K562 (cell line): ENCODE results near the gene NUP210. TPM values are rescaled to one million over a fixed set of nuclear protein-coding genes. Genes with fewer than 3 reads are reported as not detected.

ENCODE experiments used
- CEBPB ChIP-seq: fragments of 450-650 bp; IDR thresholded peaks from 2 replicates; pipeline ENCODE4 v1.6.1; 2016; ENCODE audit warnings: missing genetic modification characterization, missing compliant biosample characterization
- HNRNPLL ChIP-seq: fragments of 200-400 bp; formaldehyde crosslinking; IDR thresholded peaks from 2 replicates; pipeline ENCODE4 v1.6.1; 2017; ENCODE audit warnings: low read length, low read depth, mild to moderate bottlenecking; ENCODE audit not compliant: poor library complexity, severe bottlenecking
- MEIS2 ChIP-seq: fragments of 450-650 bp; IDR thresholded peaks from 2 replicates; pipeline ENCODE4 v1.6.1; 2014; ENCODE audit warnings: mild to moderate bottlenecking; ENCODE audit not compliant: partially characterized antibody
- NBN ChIP-seq: fragments of 450-650 bp; IDR thresholded peaks from 2 replicates; pipeline ENCODE4 v1.6.1; 2016; ENCODE audit warnings: low read depth, mild to moderate bottlenecking
- NCOA4 ChIP-seq: fragments of 450-650 bp; IDR thresholded peaks from 2 replicates; pipeline ENCODE4 v1.6.1; 2018; ENCODE audit warnings: mild to moderate bottlenecking; ENCODE audit not compliant: partially characterized antibody
- NFYB ChIP-seq: IDR thresholded peaks from 2 replicates; pipeline ENCODE4 v1.6.1; 2011; ENCODE audit warnings: mild to moderate bottlenecking, moderate library complexity; ENCODE audit not compliant: insufficient read length; ENCODE audit errors: extremely low read depth
- POLR2H ChIP-seq: IDR thresholded peaks from 2 replicates; pipeline ENCODE4 v1.6.1; 2016; ENCODE audit warnings: missing genetic modification characterization, low read depth, mild to moderate bottlenecking, control low read depth, missing compliant biosample characterization, moderate library complexity
- SNRNP70 ChIP-seq: fragments of 200-400 bp; formaldehyde crosslinking; optimal IDR thresholded peaks from 2 replicates; pipeline ENCODE3; 2017; ENCODE audit warnings: low read depth, low read length
- TGIF2 ChIP-seq: sonication (generic); formaldehyde crosslinking; IDR thresholded peaks from 2 replicates; pipeline ENCODE4 v1.8.1; 2022; ENCODE audit warnings: mild to moderate bottlenecking, missing genetic modification reagents, moderate library complexity
- TSC22D4 ChIP-seq: fragments of 450-650 bp; IDR thresholded peaks from 2 replicates; pipeline ENCODE4 v1.6.1; 2016; ENCODE audit warnings: missing genetic modification characterization, missing biosample characterization, control low read depth
- ZNF217 ChIP-seq: sonication (generic); formaldehyde crosslinking; IDR thresholded peaks from 2 replicates; pipeline ENCODE4 v1.8.0; 2022; ENCODE audit warnings: mild to moderate bottlenecking, missing genetic modification reagents
- ZNF583 ChIP-seq: fragments of 250-450 bp; sonication (Bioruptor Pico); IDR thresholded peaks from 2 replicates; pipeline ENCODE4 v1.4.0; 2020
- ZSCAN29 ChIP-seq: fragments of 450-650 bp; IDR thresholded peaks from 2 replicates; pipeline ENCODE4 v1.6.1; 2017
- polyA plus RNA-seq, 8 experiments: library from polyadenylated mRNA; depleted of rRNA in 4 of 8; stranded (reverse) in 5 of 8; unstranded in 3 of 8; fragments of >200 nt; fragmentation: Nextera tagmentation in 2 of 8; fragmentation: Illumina TruSeq in 1 of 8; extraction: Ambion mirVana in 2 of 8; extraction: Trizol in 1 of 8; gene quantifications; 2 replicates each; pipeline versions ENCODE4 v1.2.1 to v1.2.3, GENCODE V29; 2011 to 2014; ENCODE audit warnings: inconsistent platforms in 1 of 8, missing spikeins in 1 of 8
- total RNA-seq, 7 experiments: library from RNA; depleted of rRNA in 6 of 7; stranded (reverse); fragments of >200 nt in 6 of 7; fragmentation: Illumina TruSeq in 2 of 7; extraction: Trizol in 2 of 7; gene quantifications; 2 replicates each; pipeline versions ENCODE4 v1.2.1 to v1.2.3, GENCODE V29; 2011 to 2021; ENCODE audit warnings: low replicate concordance in 1 of 7
- TF ChIP-seq, protein P1 (sequence below): fragments of 450-650 bp; formaldehyde crosslinking; IDR thresholded peaks from 2 replicates; pipeline ENCODE4 v1.4.0; 2020; ENCODE audit warnings: mild to moderate bottlenecking, moderate library complexity
- TF ChIP-seq, protein P2 (sequence below): fragments of 450-650 bp; formaldehyde crosslinking; IDR thresholded peaks from 2 replicates; pipeline ENCODE4 v1.4.0; 2020; ENCODE audit warnings: mild to moderate bottlenecking, moderate library complexity
- TF ChIP-seq, protein P3 (sequence below): fragments of 250-450 bp; sonication (Bioruptor Pico); IDR thresholded peaks from 2 replicates; pipeline ENCODE4 v1.8.0; 2021; ENCODE audit warnings: moderate library complexity, mild to moderate bottlenecking, inconsistent platforms
- TF ChIP-seq, protein P4 (sequence below): sonication (generic); formaldehyde crosslinking; IDR thresholded peaks from 2 replicates; pipeline ENCODE4 v1.5.0; 2020; ENCODE audit warnings: missing genetic modification reagents
- TF ChIP-seq, protein P5 (sequence below): fragments of 450-650 bp; IDR thresholded peaks from 2 replicates; pipeline ENCODE4 v1.6.1; 2016; ENCODE audit warnings: borderline replicate concordance
- TF ChIP-seq, protein P6 (sequence below): IDR thresholded peaks from 2 replicates; pipeline ENCODE4 v1.6.1; 2011; ENCODE audit warnings: borderline replicate concordance, low read depth, mild to moderate bottlenecking, moderate library complexity, low read length; ENCODE audit not compliant: insufficient read depth, poor library complexity, severe bottlenecking

NUP210 gene
- total and polyA plus RNA-seq, 9 of the 15 experiments (the other 6 are each of a cell fraction or from before 2014, with no cell fraction given) = 1.2 to 138 (median 44.0) TPM

DNA sequence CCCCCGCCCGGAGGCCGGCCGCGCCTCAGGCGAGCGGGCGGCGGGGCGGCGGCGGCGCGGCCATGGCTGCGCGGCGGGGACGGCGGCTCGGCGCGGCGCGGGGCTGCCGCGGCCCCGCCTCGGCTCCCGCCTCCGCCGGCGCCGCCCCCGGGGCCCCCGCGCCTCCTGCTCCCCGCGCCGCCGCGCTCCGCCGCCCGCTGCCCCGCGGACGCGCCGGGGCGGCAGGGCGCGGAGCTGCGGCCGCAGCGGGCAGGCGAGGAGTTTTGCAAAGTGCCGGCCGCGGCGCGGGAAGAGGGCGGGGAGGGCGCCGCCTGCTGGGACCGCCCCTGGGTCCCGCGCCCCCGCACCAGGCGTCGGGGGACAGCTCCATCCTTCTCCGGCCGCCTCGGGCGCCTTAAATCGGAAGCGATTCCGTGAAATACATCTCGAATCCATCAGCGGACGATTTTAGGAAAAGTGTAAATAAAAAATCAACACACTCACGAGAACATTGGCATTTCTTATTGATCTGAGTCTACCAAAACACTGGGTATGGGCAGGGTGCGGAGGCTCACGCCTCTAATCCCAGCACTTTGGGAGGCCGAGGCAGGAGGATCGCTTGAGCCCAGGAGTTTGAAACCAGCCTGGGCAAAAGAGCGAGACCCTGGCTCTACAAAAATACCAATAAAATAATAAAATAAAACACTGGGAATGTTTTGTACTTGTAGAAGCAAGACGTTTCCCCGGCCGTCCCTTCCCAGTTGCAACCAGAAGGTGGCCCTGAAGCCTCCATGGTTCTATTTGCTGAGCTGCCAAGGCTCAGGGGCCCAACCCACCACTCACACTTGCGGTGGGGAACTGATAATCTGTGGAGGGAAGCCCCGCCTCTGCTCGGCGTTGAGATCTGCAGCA is 136.9 kb downstream of the NUP210 start (continued):
- TF ChIP-seq, protein P1, sequence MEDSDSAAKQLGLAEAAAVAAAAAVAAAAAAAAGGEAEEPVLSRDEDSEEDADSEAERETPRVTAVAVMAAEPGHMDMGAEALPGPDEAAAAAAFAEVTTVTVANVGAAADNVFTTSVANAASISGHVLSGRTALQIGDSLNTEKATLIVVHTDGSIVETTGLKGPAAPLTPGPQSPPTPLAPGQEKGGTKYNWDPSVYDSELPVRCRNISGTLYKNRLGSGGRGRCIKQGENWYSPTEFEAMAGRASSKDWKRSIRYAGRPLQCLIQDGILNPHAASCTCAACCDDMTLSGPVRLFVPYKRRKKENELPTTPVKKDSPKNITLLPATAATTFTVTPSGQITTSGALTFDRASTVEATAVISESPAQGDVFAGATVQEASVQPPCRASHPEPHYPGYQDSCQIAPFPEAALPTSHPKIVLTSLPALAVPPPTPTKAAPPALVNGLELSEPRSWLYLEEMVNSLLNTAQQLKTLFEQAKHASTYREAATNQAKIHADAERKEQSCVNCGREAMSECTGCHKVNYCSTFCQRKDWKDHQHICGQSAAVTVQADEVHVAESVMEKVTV = 0 out of 2 replicates have a peak, but pooled peaks have one; percentile 7
- TF ChIP-seq MEIS2 (no peak), SNRNP70 (no peak), NBN (0 out of 2 replicates have a peak, but pooled peaks have one; percentile 40), ZNF217 (CRISPR knock-in tag) (no peak), ZNF583 (no peak), CEBPB (tag) (no peak), TSC22D4 (tag) (no peak), NFYB (no peak), POLR2H (no peak), NCOA4 (no peak), TGIF2 (CRISPR knock-in tag) (no peak), ZSCAN29 (no peak), HNRNPLL (no peak)
- TF ChIP-seq, protein P2, sequence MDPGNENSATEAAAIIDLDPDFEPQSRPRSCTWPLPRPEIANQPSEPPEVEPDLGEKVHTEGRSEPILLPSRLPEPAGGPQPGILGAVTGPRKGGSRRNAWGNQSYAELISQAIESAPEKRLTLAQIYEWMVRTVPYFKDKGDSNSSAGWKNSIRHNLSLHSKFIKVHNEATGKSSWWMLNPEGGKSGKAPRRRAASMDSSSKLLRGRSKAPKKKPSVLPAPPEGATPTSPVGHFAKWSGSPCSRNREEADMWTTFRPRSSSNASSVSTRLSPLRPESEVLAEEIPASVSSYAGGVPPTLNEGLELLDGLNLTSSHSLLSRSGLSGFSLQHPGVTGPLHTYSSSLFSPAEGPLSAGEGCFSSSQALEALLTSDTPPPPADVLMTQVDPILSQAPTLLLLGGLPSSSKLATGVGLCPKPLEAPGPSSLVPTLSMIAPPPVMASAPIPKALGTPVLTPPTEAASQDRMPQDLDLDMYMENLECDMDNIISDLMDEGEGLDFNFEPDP (CRISPR knock-in tag) = no peak
- TF ChIP-seq, protein P3, sequence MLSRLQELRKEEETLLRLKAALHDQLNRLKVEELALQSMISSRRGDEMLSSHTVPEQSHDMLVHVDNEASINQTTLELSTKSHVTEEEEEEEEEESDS = no peak
- TF ChIP-seq, protein P4, sequence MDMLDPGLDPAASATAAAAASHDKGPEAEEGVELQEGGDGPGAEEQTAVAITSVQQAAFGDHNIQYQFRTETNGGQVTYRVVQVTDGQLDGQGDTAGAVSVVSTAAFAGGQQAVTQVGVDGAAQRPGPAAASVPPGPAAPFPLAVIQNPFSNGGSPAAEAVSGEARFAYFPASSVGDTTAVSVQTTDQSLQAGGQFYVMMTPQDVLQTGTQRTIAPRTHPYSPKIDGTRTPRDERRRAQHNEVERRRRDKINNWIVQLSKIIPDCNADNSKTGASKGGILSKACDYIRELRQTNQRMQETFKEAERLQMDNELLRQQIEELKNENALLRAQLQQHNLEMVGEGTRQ (CRISPR knock-in tag) = no peak
- TF ChIP-seq, protein P5, sequence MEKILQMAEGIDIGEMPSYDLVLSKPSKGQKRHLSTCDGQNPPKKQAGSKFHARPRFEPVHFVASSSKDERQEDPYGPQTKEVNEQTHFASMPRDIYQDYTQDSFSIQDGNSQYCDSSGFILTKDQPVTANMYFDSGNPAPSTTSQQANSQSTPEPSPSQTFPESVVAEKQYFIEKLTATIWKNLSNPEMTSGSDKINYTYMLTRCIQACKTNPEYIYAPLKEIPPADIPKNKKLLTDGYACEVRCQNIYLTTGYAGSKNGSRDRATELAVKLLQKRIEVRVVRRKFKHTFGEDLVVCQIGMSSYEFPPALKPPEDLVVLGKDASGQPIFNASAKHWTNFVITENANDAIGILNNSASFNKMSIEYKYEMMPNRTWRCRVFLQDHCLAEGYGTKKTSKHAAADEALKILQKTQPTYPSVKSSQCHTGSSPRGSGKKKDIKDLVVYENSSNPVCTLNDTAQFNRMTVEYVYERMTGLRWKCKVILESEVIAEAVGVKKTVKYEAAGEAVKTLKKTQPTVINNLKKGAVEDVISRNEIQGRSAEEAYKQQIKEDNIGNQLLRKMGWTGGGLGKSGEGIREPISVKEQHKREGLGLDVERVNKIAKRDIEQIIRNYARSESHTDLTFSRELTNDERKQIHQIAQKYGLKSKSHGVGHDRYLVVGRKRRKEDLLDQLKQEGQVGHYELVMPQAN = no peak
- TF ChIP-seq, protein P6, sequence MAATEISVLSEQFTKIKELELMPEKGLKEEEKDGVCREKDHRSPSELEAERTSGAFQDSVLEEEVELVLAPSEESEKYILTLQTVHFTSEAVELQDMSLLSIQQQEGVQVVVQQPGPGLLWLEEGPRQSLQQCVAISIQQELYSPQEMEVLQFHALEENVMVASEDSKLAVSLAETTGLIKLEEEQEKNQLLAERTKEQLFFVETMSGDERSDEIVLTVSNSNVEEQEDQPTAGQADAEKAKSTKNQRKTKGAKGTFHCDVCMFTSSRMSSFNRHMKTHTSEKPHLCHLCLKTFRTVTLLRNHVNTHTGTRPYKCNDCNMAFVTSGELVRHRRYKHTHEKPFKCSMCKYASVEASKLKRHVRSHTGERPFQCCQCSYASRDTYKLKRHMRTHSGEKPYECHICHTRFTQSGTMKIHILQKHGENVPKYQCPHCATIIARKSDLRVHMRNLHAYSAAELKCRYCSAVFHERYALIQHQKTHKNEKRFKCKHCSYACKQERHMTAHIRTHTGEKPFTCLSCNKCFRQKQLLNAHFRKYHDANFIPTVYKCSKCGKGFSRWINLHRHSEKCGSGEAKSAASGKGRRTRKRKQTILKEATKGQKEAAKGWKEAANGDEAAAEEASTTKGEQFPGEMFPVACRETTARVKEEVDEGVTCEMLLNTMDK = peak; percentile 84
